Measurements from ENCODE around the gene GZMB.

GZMB gene

DNA sequence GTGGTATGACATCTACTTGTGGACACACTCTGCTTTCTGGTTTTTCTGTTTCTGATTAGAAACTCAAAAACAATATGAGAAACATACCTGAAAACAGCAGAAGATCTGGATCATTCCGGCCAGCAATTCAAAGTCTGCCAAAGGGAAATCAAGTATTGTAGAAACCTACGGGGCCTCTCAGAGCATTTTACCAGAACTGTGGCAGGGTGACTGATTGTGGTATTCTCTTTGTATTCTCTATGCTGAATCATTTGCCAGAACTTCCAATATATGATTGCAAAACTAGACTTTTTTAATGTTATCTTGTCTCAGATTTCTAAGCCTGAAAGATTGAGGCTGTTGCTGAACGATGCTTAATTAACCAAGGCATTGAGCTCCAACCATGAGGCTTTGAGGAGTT lies 5.9 kb upstream of the GZMB start:
- H3K9me3 ChIP-seq (ENCODE audit: control insufficient read depth, insufficient read depth, low read length) = no peaks in the 10 kb centered on the region
- no peaks in the 10 kb centered on the region for H3K36me3 ChIP-seq (ENCODE audit: control insufficient read depth, low read length)
- no peaks in the 10 kb centered on the region for H3K4me1 ChIP-seq (ENCODE audit: control insufficient read depth, low read length)
- no peaks in the 10 kb centered on the region for H4K20me1 ChIP-seq (ENCODE audit: control insufficient read depth, insufficient read depth, low read depth, low read length)
- no peak overlapping the region for H3K4me3 ChIP-seq (ENCODE audit: low read length)
- H3K9me2 ChIP-seq (replicated peaks; ENCODE audit: control insufficient read depth, low read length) = no peaks in the 10 kb centered on the region
- H3K27me3 ChIP-seq (ENCODE audit: control insufficient read depth, low read length) = no peaks in the 10 kb centered on the region
- no peaks in the 10 kb centered on the region for H3F3A ChIP-seq (ENCODE audit: control insufficient read depth, insufficient read depth)
- no peaks in the 10 kb centered on the region for H3K79me2 ChIP-seq (ENCODE audit: control insufficient read depth, low read length)
- no peak for TF ChIP-seq EZH2phosphoT487 (IDR thresholded peaks at IDR 0.05; ENCODE audit: borderline replicate concordance, low read length)
- TF ChIP-seq, protein P1, sequence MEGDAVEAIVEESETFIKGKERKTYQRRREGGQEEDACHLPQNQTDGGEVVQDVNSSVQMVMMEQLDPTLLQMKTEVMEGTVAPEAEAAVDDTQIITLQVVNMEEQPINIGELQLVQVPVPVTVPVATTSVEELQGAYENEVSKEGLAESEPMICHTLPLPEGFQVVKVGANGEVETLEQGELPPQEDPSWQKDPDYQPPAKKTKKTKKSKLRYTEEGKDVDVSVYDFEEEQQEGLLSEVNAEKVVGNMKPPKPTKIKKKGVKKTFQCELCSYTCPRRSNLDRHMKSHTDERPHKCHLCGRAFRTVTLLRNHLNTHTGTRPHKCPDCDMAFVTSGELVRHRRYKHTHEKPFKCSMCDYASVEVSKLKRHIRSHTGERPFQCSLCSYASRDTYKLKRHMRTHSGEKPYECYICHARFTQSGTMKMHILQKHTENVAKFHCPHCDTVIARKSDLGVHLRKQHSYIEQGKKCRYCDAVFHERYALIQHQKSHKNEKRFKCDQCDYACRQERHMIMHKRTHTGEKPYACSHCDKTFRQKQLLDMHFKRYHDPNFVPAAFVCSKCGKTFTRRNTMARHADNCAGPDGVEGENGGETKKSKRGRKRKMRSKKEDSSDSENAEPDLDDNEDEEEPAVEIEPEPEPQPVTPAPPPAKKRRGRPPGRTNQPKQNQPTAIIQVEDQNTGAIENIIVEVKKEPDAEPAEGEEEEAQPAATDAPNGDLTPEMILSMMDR (IDR thresholded peaks at IDR 0.05; ENCODE audit: low read depth, low read length, poor library complexity, severe bottlenecking) = no peak
- no peak overlapping the region for H3K4me2 ChIP-seq (ENCODE audit: low read length)
- H3K27ac ChIP-seq (ENCODE audit: low read depth, low read length) = no peak overlapping the region

DNA sequence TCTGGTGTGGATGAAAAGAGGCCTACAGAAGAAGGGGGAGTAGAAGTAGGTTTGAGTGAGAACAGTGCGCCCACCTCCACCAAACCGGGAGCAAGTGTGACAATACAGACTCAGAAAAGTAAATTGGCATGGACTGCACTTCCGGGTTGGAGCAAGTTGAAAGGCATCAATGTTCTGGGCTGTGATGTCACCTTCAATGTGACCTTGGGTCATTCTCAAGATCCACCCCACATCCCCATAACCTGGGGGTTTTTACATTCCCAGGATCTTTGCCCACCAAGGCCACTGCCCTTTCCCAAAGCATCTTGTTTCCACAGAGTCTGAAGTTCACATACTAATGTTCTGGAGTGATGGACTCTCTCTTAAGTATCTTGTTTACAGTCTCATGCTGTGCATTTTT lies 5.3 kb upstream of the GZMB start:
- Histone ChIP-seq H3K9me2 (replicated peaks; ENCODE audit: control insufficient read depth, low read length) (no peaks in the 10 kb centered on the region), H3F3A (ENCODE audit: control insufficient read depth, insufficient read depth) (no peaks in the 10 kb centered on the region), H3K4me1 (ENCODE audit: control insufficient read depth, low read length) (no peaks in the 10 kb centered on the region), H3K79me2 (ENCODE audit: control insufficient read depth, low read length) (no peaks in the 10 kb centered on the region), H3K4me3 (ENCODE audit: low read length) (no peak overlapping the region), H3K4me2 (ENCODE audit: low read length) (no peak overlapping the region), H3K27ac (ENCODE audit: low read depth, low read length) (no peak overlapping the region), H4K20me1 (ENCODE audit: control insufficient read depth, insufficient read depth, low read depth, low read length) (no peaks in the 10 kb centered on the region), H3K36me3 (ENCODE audit: control insufficient read depth, low read length) (no peaks in the 10 kb centered on the region), H3K9me3 (ENCODE audit: control insufficient read depth, insufficient read depth, low read length) (no peaks in the 10 kb centered on the region), H3K27me3 (ENCODE audit: control insufficient read depth, low read length) (no peaks in the 10 kb centered on the region)
- TF ChIP-seq EZH2phosphoT487 (IDR thresholded peaks at IDR 0.05; ENCODE audit: borderline replicate concordance, low read length) = no peak
- TF ChIP-seq, protein P1 (IDR thresholded peaks at IDR 0.05; ENCODE audit: low read depth, low read length, poor library complexity, severe bottlenecking) = no peak

DNA sequence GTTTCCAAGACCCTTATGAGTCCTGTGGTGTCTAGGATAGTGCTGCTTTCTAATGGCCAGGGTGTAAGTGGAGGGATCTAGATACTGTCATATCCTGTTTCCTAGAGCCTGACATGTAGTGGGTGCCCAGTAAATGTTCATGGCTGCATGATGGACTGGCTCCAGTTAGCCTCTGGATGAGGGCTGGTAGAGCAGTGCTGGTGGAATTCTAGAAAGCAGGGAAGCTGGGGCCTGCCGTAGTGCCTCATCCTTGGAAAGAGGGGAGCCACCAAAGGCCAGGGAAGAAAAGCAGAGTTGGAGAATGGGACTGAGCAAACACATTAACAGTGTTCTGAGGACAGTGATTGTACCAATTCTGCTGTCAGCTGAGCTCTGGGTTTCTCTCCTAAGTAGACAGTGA lies 637 bp downstream of the GZMB start:
- Histone ChIP-seq H4K20me1 (ENCODE audit: control insufficient read depth, insufficient read depth, low read depth, low read length) (no peaks in the 10 kb centered on the region), H3K27ac (ENCODE audit: low read depth, low read length) (no peak overlapping the region), H3F3A (ENCODE audit: control insufficient read depth, insufficient read depth) (no peaks in the 10 kb centered on the region), H3K4me3 (ENCODE audit: low read length) (no peak overlapping the region), H3K79me2 (ENCODE audit: control insufficient read depth, low read length) (no peaks in the 10 kb centered on the region), H3K9me3 (ENCODE audit: control insufficient read depth, insufficient read depth, low read length) (no peaks in the 10 kb centered on the region), H3K4me2 (ENCODE audit: low read length) (no peak overlapping the region), H3K9me2 (replicated peaks; ENCODE audit: control insufficient read depth, low read length) (no peaks in the 10 kb centered on the region), H3K36me3 (ENCODE audit: control insufficient read depth, low read length) (no peaks in the 10 kb centered on the region), H3K4me1 (ENCODE audit: control insufficient read depth, low read length) (no peaks in the 10 kb centered on the region), H3K27me3 (ENCODE audit: control insufficient read depth, low read length) (no peaks in the 10 kb centered on the region)
- no peak for TF ChIP-seq EZH2phosphoT487 (IDR thresholded peaks at IDR 0.05; ENCODE audit: borderline replicate concordance, low read length)

DNA sequence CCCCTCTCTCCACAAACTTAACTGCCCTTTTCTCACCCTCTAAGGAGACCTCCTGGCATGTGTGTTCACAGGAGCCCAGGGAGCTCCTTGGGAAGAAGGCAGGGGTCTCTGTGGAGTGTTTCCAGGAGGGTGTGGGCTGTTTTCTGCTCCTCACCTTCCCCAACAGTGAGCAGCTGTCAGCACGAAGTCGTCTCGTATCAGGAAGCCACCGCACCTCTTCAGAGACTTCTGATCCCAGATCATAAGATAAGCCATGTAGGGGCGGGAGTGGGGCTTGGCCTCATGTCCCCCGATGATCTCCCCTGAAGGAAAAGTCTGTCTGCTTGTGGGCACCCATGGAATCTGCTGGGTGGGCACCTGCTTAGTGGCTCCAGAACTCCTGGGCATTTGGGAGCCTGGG lies 1.2 kb downstream of the GZMB start:
- no peak overlapping the region for H3K4me2 ChIP-seq (ENCODE audit: low read length)
- H3K36me3 ChIP-seq (ENCODE audit: control insufficient read depth, low read length) = no peaks in the 10 kb centered on the region
- H3K9me2 ChIP-seq (replicated peaks; ENCODE audit: control insufficient read depth, low read length) = no peaks in the 10 kb centered on the region
- no peaks in the 10 kb centered on the region for H3K9me3 ChIP-seq (ENCODE audit: control insufficient read depth, insufficient read depth, low read length)
- no peaks in the 10 kb centered on the region for H3K79me2 ChIP-seq (ENCODE audit: control insufficient read depth, low read length)
- H3F3A ChIP-seq (ENCODE audit: control insufficient read depth, insufficient read depth) = no peaks in the 10 kb centered on the region
- H3K27ac ChIP-seq (ENCODE audit: low read depth, low read length) = no peak overlapping the region
- H3K4me1 ChIP-seq (ENCODE audit: control insufficient read depth, low read length) = no peaks in the 10 kb centered on the region
- H3K4me3 ChIP-seq (ENCODE audit: low read length) = no peak overlapping the region
- H4K20me1 ChIP-seq (ENCODE audit: control insufficient read depth, insufficient read depth, low read depth, low read length) = no peaks in the 10 kb centered on the region
- TF ChIP-seq, protein P1 (IDR thresholded peaks at IDR 0.05; ENCODE audit: low read depth, low read length, poor library complexity, severe bottlenecking) = no peak
- TF ChIP-seq EZH2phosphoT487 (IDR thresholded peaks at IDR 0.05; ENCODE audit: borderline replicate concordance, low read length) = no peak
- H3K27me3 ChIP-seq (ENCODE audit: control insufficient read depth, low read length) = no peaks in the 10 kb centered on the region
